HG02623 (cell line): ENCODE results near the gene KSR2.

Experiments used
- ATAC-seq: cut with Tn5 transposase; IDR thresholded peaks from one replicate; pipeline ENCODE4 v1.9.1; 2021; ENCODE audit warnings: moderate library complexity; ENCODE audit not compliant: unreplicated experiment

KSR2 gene

GRCh38 chr12:117507548-117507947, 461.2 kb downstream of the KSR2 start:
- ATAC-seq, result no peak

GRCh38 chr12:117506333-117506732, 462.5 kb downstream of the KSR2 start:
- no peak for ATAC-seq

GRCh38 chr12:117502633-117503032, 466.2 kb downstream of the KSR2 start:
- ATAC-seq, result no peak

GRCh38 chr12:117502233-117502632, 466.6 kb downstream of the KSR2 start:
- no peak for ATAC-seq

GRCh38 chr12:117501076-117501869, 467.5 kb downstream of the KSR2 start:
- ATAC-seq, result no peak

GRCh38 chr12:117499759-117500485, 468.9 kb downstream of the KSR2 start:
- no peak for ATAC-seq

GRCh38 chr12:117498880-117499279, 469.9 kb downstream of the KSR2 start:
- ATAC-seq, result no peak

- no peak for ATAC-seq
These were observed 470.5 kb downstream of the KSR2 start for GRCh38 chr12:117498256-117498655.

GRCh38 chr12:117497407-117497806, 471.4 kb downstream of the KSR2 start:
- ATAC-seq, result no peak

GRCh38 chr12:117494833-117495655, 473.7 kb downstream of the KSR2 start:
- no peak for ATAC-seq

- no peak for ATAC-seq
These were observed 477.1 kb downstream of the KSR2 start for GRCh38 chr12:117491711-117492110.

GRCh38 chr12:117490130-117490529, 478.7 kb downstream of the KSR2 start:
- no peak for ATAC-seq

- ATAC-seq, result no peak
These were observed 479.1 kb downstream of the KSR2 start for GRCh38 chr12:117489671-117490070.

GRCh38 chr12:117486840-117487659, 481.7 kb downstream of the KSR2 start:
- ATAC-seq, result no peak

GRCh38 chr12:117485984-117486839, 482.6 kb downstream of the KSR2 start:
- ATAC-seq, result no peak

- ATAC-seq, result no peak
These were observed 483.9 kb downstream of the KSR2 start for GRCh38 chr12:117484901-117485300.

GRCh38 chr12:117483501-117483900, 485.3 kb downstream of the KSR2 start:
- ATAC-seq, result no peak

GRCh38 chr12:117481470-117481869, 487.3 kb downstream of the KSR2 start:
- ATAC-seq, result no peak

GRCh38 chr12:117476341-117476740, 492.4 kb downstream of the KSR2 start:
- ATAC-seq, result no peak

GRCh38 chr12:117473856-117474255, 494.9 kb downstream of the KSR2 start:
- no peak for ATAC-seq
